SU-DHL-6 (cell line): ENCODE results near the gene RAB33A.

Experiments
- EZH2phosphoT487 ChIP-seq: fragments of 200-600 bp; sonication (generic), shearing (Covaris generic); conservative IDR thresholded peaks from 2 replicates; pipeline ENCODE4 v1.6.1; 2018; ENCODE audit warnings: mild to moderate bottlenecking, antibody characterized with exemption, low read length, moderate library complexity, mixed read lengths
- TF ChIP-seq, protein P1 (sequence below): fragments of 200-600 bp; sonication (generic); IDR thresholded peaks from one replicate; pipeline ENCODE4 v1.5.1; 2017; ENCODE audit warnings: antibody characterized with exemption, mild to moderate bottlenecking, low read length, moderate library complexity; ENCODE audit not compliant: insufficient read depth, poor library complexity, severe bottlenecking

DNA sequence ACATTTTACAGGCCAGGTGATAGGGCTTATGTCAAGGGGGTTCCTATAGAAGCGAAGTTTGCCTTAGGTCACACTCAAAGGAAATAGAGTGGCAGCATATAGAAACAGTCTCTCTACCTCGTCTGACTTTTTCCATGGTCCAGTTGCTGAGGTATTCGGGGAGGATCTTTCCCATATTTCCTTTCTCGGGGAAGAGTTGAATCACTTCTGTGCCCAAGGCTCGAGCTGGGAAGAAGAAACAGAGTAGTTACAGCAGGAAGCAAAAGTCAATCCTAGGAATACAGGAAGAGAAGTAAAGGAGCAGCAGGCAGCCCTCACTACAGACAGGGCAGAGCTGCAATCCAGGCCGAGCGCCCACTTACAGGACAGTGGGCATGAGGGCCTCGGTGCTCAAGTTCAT lies 34.8 kb upstream of the RAB33A start:
- TF ChIP-seq EZH2phosphoT487, result no peak
- TF ChIP-seq, protein P1, sequence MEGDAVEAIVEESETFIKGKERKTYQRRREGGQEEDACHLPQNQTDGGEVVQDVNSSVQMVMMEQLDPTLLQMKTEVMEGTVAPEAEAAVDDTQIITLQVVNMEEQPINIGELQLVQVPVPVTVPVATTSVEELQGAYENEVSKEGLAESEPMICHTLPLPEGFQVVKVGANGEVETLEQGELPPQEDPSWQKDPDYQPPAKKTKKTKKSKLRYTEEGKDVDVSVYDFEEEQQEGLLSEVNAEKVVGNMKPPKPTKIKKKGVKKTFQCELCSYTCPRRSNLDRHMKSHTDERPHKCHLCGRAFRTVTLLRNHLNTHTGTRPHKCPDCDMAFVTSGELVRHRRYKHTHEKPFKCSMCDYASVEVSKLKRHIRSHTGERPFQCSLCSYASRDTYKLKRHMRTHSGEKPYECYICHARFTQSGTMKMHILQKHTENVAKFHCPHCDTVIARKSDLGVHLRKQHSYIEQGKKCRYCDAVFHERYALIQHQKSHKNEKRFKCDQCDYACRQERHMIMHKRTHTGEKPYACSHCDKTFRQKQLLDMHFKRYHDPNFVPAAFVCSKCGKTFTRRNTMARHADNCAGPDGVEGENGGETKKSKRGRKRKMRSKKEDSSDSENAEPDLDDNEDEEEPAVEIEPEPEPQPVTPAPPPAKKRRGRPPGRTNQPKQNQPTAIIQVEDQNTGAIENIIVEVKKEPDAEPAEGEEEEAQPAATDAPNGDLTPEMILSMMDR, result no peak
